Astrocyte (in vitro differentiated cells and primary cell): ENCODE data around the gene LIMS2. TPM values are rescaled to one million over a fixed set of nuclear protein-coding genes. Genes with fewer than 3 reads are reported as not detected.

Source experiments
- DNase-seq: peaks from one replicate; pipeline ENCODE4 v3.0.0-alpha.2; 2010; ENCODE audit warnings: low read depth
- FAIRE-seq: peaks from 2 replicates; lab custom pipeline; 2011; peaks lifted over from hg19 to GRCh38; lab: Jason Lieb, UNC
- H2AFZ ChIP-seq: 2 replicates; pipeline ENCODE4 v1.6.0; 2012; ENCODE audit warnings: low read depth, low read length, inconsistent platforms
- H3K27ac ChIP-seq: 2 replicates; pipeline ENCODE4 v1.5.1; 2011; ENCODE audit warnings: low read depth, low read length, inconsistent platforms
- H3K27me3 ChIP-seq: 2 replicates; pipeline ENCODE4 v1.6.0; 2011; ENCODE audit warnings: low read length, inconsistent platforms; ENCODE audit not compliant: insufficient read depth
- H3K36me3 ChIP-seq: 2 replicates; pipeline ENCODE4 v1.5.1; 2011; ENCODE audit warnings: low read length, inconsistent platforms; ENCODE audit not compliant: insufficient read depth
- H3K4me1 ChIP-seq: 2 replicates; pipeline ENCODE4 v1.5.1; 2011; ENCODE audit warnings: low read length, inconsistent platforms; ENCODE audit not compliant: insufficient read depth
- H3K4me2 ChIP-seq: 2 replicates; pipeline ENCODE4 v1.6.0; 2012; ENCODE audit warnings: low read length, inconsistent platforms
- H3K4me3 ChIP-seq: 2 replicates; pipeline ENCODE4 v1.5.1; 2011; ENCODE audit warnings: low read depth, mild to moderate bottlenecking, low read length, inconsistent platforms; ENCODE audit not compliant: insufficient read depth
- H3K79me2 ChIP-seq: 2 replicates; pipeline ENCODE4 v1.6.0; 2012; ENCODE audit warnings: mild to moderate bottlenecking, low read length, inconsistent platforms; ENCODE audit not compliant: insufficient read depth
- H3K9ac ChIP-seq: 2 replicates; pipeline ENCODE4 v1.6.0; 2012; ENCODE audit warnings: mild to moderate bottlenecking, low read length, inconsistent platforms
- H3K9me3 ChIP-seq: 2 replicates; pipeline ENCODE4 v1.5.1; 2012; ENCODE audit warnings: low read depth, mild to moderate bottlenecking, low read length, inconsistent platforms; ENCODE audit not compliant: insufficient read depth
- H4K20me1 ChIP-seq: 2 replicates; pipeline ENCODE4 v1.6.0; 2012; ENCODE audit warnings: low read length, inconsistent platforms; ENCODE audit not compliant: insufficient read depth
- H3K27ac Mint-ChIP-seq: one replicate; pipeline ENCODE4 v1.8.0; 2021; ENCODE audit warnings: mild to moderate bottlenecking, mixed read lengths; ENCODE audit not compliant: unreplicated experiment
- H3K27me3 Mint-ChIP-seq: one replicate; pipeline ENCODE4 v1.8.0; 2021; ENCODE audit warnings: low read depth, mixed read lengths; ENCODE audit not compliant: unreplicated experiment
- H3K36me3 Mint-ChIP-seq: one replicate; pipeline ENCODE4 v1.8.0; 2021; ENCODE audit warnings: low read depth, mixed read lengths; ENCODE audit not compliant: unreplicated experiment
- H3K4me1 Mint-ChIP-seq: one replicate; pipeline ENCODE4 v1.8.0; 2021; ENCODE audit warnings: low read depth, mixed read lengths; ENCODE audit not compliant: unreplicated experiment
- H3K4me3 Mint-ChIP-seq: one replicate; pipeline ENCODE4 v1.8.0; 2021; ENCODE audit warnings: mild to moderate bottlenecking, moderate library complexity, mixed read lengths; ENCODE audit not compliant: unreplicated experiment
- H3K9me3 Mint-ChIP-seq: one replicate; pipeline ENCODE4 v1.8.0; 2021; ENCODE audit warnings: mild to moderate bottlenecking, mixed read lengths; ENCODE audit not compliant: unreplicated experiment
- CTCF ChIP-seq: IDR thresholded peaks from 2 replicates; pipeline ENCODE4 v1.5.1; 2011; ENCODE audit warnings: low read depth, mild to moderate bottlenecking, inconsistent platforms, low read length, moderate library complexity; ENCODE audit not compliant: insufficient read depth
- EZH2 ChIP-seq: IDR thresholded peaks from 2 replicates; pipeline ENCODE4 v1.6.1; 2012; ENCODE audit warnings: mild to moderate bottlenecking, low read length, inconsistent platforms; ENCODE audit not compliant: insufficient read depth
- total RNA-seq: library from RNA; stranded (reverse); gene quantifications from 2 replicates; pipeline ENCODE4 v1.2.1, GENCODE V29; 2021

LIMS2 gene
- total RNA-seq, 1 donor from 2014 or later, result 73.3 TPM

GRCh38 chr2:127623388-127624319, 51.7 kb downstream of the LIMS2 start:
- no peak for FAIRE-seq
- peak overlapping the region; percentile 54 for H3K27ac Mint-ChIP-seq
- H2AFZ ChIP-seq, result peak overlapping the region; percentile 69

GRCh38 chr2:127622561-127623387, 52.6 kb downstream of the LIMS2 start:
- H2AFZ ChIP-seq, result peak overlapping the region; percentile 69
- DNase-seq (no peak), FAIRE-seq (no peak)
- H3K4me2 ChIP-seq, result peak overlapping the region; percentile 68
- H3K4me3 Mint-ChIP-seq, result no peak overlapping the region
- no peak overlapping the region for H3K4me3 ChIP-seq
- H3K4me1 Mint-ChIP-seq, result peaks cover 13% of the 10 kb centered on the region
- H3K79me2 ChIP-seq, result no peaks in the 10 kb centered on the region
- H3K9me3 Mint-ChIP-seq, result peaks cover 2% of the 10 kb centered on the region
- no peak overlapping the region for H3K9ac ChIP-seq
- no peaks in the 10 kb centered on the region for H3K27me3 ChIP-seq
- peak overlapping the region; percentile 54 for H3K27ac Mint-ChIP-seq
- no peaks in the 10 kb centered on the region for H4K20me1 ChIP-seq
- H3K27ac ChIP-seq, result peak overlapping the region; percentile 2
- H3K36me3 Mint-ChIP-seq, result peaks cover 2% of the 10 kb centered on the region
- H3K36me3 ChIP-seq, result no peaks in the 10 kb centered on the region
- peaks cover 11% of the 10 kb centered on the region for H3K4me1 ChIP-seq
- TF ChIP-seq EZH2, result no peak
- no peak for TF ChIP-seq CTCF
- H3K27me3 Mint-ChIP-seq, result peaks cover 23% of the 10 kb centered on the region
- no peaks in the 10 kb centered on the region for H3K9me3 ChIP-seq

More at GRCh38 chr2:127623388-127624319, 51.7 kb downstream of the LIMS2 start:
- no peaks in the 10 kb centered on the region for H3K9me3 ChIP-seq
- Mint-ChIP-seq H3K27me3 (peaks cover 19% of the 10 kb centered on the region), H3K4me3 (peak overlapping the region; percentile 18), H3K4me1 (peaks cover 11% of the 10 kb centered on the region), H3K9me3 (no peaks in the 10 kb centered on the region), H3K36me3 (peaks cover 2% of the 10 kb centered on the region)
- H3K4me2 ChIP-seq, result peak overlapping the region; percentile 68
- H4K20me1 ChIP-seq, result no peaks in the 10 kb centered on the region
- no peaks in the 10 kb centered on the region for H3K36me3 ChIP-seq
- H3K27me3 ChIP-seq, result no peaks in the 10 kb centered on the region
- peaks cover 11% of the 10 kb centered on the region for H3K4me1 ChIP-seq
- TF ChIP-seq EZH2 (no peak), CTCF (no peak)
- no peaks in the 10 kb centered on the region for H3K79me2 ChIP-seq
- no peak overlapping the region for H3K9ac ChIP-seq
- H3K4me3 ChIP-seq, result no peak overlapping the region
- peak; percentile 59 for DNase-seq
- peak overlapping the region; percentile 56 for H3K27ac ChIP-seq
